HEK293 (cell line): ENCODE measurements around the gene REX1BD.

ENCODE experiments used
- CTCF ChIP-seq: fragments of 450-650 bp; formaldehyde crosslinking; IDR thresholded peaks from 2 replicates; pipeline ENCODE4 v1.5.1; 2016; ENCODE audit warnings: missing biosample characterization, missing genetic modification characterization
- TCF7L2 ChIP-seq: IDR thresholded peaks from 2 replicates; pipeline ENCODE4 v1.6.1; 2011; ENCODE audit warnings: low read depth, mild to moderate bottlenecking, inconsistent platforms, low read length, moderate library complexity, borderline replicate concordance
- ZNF10 ChIP-seq: fragments of 450-650 bp; formaldehyde crosslinking; IDR thresholded peaks from 2 replicates; pipeline ENCODE4 v1.5.1; 2017; ENCODE audit warnings: missing biosample characterization, missing genetic modification characterization
- ZNF114 ChIP-seq: fragments of 450-650 bp; formaldehyde crosslinking; IDR thresholded peaks from 2 replicates; pipeline ENCODE4 v1.5.0; 2017; ENCODE audit warnings: missing biosample characterization, missing genetic modification characterization
- ZNF24 ChIP-seq: fragments of 450-650 bp; formaldehyde crosslinking; IDR thresholded peaks from 2 replicates; pipeline ENCODE4 v1.5.1; 2016; ENCODE audit warnings: missing biosample characterization, missing genetic modification characterization
- ZNF626 ChIP-seq: fragments of 450-650 bp; sonication (Bioruptor Pico); formaldehyde crosslinking; IDR thresholded peaks from 2 replicates; pipeline ENCODE4 v1.5.1; 2018; ENCODE audit warnings: missing biosample characterization, missing genetic modification characterization, inconsistent platforms
- ZNF776 ChIP-seq: fragments of 450-650 bp; formaldehyde crosslinking; IDR thresholded peaks from 2 replicates; pipeline ENCODE4 v1.5.0; 2017; ENCODE audit warnings: missing biosample characterization, missing genetic modification characterization, borderline replicate concordance
- ZNF837 ChIP-seq: fragments of 450-650 bp; formaldehyde crosslinking; IDR thresholded peaks from 2 replicates; pipeline ENCODE4 v1.5.1; 2016; ENCODE audit warnings: missing biosample characterization, missing genetic modification characterization
- TF ChIP-seq, protein P1 (sequence below): fragments of 450-650 bp; formaldehyde crosslinking; IDR thresholded peaks from 2 replicates; pipeline ENCODE4 v1.5.1; 2016; ENCODE audit warnings: missing biosample characterization, missing genetic modification characterization
- TF ChIP-seq, protein P2 (sequence below): fragments of 450-650 bp; formaldehyde crosslinking; IDR thresholded peaks from 2 replicates; pipeline ENCODE4 v1.5.1; 2016; ENCODE audit warnings: missing biosample characterization, missing genetic modification characterization

GRCh38 chr19:18541258-18541991 lies 47.2 kb upstream of the REX1BD start:
- TF ChIP-seq CTCF (tag by site-specific recombination) (no peak), ZNF24 (tag by site-specific recombination) (no peak), ZNF10 (tag by site-specific recombination) (no peak), ZNF114 (tag by site-specific recombination) (no peak), ZNF837 (tag by site-specific recombination) (no peak), TCF7L2 (no peak), ZNF626 (tag by site-specific recombination) (no peak), ZNF776 (tag by site-specific recombination) (no peak)
- TF ChIP-seq, protein P1, sequence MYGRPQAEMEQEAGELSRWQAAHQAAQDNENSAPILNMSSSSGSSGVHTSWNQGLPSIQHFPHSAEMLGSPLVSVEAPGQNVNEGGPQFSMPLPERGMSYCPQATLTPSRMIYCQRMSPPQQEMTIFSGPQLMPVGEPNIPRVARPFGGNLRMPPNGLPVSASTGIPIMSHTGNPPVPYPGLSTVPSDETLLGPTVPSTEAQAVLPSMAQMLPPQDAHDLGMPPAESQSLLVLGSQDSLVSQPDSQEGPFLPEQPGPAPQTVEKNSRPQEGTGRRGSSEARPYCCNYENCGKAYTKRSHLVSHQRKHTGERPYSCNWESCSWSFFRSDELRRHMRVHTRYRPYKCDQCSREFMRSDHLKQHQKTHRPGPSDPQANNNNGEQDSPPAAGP (tag by site-specific recombination), result no peak
- TF ChIP-seq, protein P2, sequence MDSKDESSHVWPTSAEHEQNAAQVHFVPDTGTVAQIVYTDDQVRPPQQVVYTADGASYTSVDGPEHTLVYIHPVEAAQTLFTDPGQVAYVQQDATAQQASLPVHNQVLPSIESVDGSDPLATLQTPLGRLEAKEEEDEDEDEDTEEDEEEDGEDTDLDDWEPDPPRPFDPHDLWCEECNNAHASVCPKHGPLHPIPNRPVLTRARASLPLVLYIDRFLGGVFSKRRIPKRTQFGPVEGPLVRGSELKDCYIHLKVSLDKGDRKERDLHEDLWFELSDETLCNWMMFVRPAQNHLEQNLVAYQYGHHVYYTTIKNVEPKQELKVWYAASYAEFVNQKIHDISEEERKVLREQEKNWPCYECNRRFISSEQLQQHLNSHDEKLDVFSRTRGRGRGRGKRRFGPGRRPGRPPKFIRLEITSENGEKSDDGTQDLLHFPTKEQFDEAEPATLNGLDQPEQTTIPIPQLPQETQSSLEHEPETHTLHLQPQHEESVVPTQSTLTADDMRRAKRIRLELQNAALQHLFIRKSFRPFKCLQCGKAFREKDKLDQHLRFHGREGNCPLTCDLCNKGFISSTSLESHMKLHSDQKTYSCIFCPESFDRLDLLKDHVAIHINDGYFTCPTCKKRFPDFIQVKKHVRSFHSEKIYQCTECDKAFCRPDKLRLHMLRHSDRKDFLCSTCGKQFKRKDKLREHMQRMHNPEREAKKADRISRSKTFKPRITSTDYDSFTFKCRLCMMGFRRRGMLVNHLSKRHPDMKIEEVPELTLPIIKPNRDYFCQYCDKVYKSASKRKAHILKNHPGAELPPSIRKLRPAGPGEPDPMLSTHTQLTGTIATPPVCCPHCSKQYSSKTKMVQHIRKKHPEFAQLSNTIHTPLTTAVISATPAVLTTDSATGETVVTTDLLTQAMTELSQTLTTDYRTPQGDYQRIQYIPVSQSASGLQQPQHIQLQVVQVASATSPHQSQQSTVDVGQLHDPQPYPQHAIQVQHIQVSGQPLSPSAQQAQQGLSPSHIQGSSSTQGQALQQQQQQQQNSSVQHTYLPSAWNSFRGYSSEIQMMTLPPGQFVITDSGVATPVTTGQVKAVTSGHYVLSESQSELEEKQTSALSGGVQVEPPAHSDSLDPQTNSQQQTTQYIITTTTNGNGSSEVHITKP (tag by site-specific recombination), result no peak
